ENCODE results near the gene MLPH.

The MLPH gene

GRCh38 chr2:237445611-237446337, 41.3 kb upstream of the MLPH start:
- no peak for DNase-seq (ENCODE audit: low read depth in 1 of 2, low spot score in 1 of 2)
- H3K27me3 ChIP-seq (ENCODE audit: insufficient read depth, poor library complexity, severe bottlenecking), result no peaks in the 10 kb centered on the region
- no peak overlapping the region for H3K27ac ChIP-seq (replicated peaks)
- TF ChIP-seq POLR2AphosphoS5 (IDR thresholded peaks at IDR 0.05; ENCODE audit: low read depth) (no peak), REST (IDR thresholded peaks at IDR 0.05; ENCODE audit: insufficient replicate concordance, low read depth) (no peak), SPI1 (IDR thresholded peaks at IDR 0.05; ENCODE audit: borderline replicate concordance, low read depth) (no peak), GABPA (IDR thresholded peaks at IDR 0.05; ENCODE audit: low read depth) (no peak), CTCF (IDR thresholded peaks at IDR 0.05; ENCODE audit: insufficient read depth, low read length) (no peak)
- H3K4me3 ChIP-seq (replicated peaks; ENCODE audit: insufficient read depth, low read length), result no peak overlapping the region

DNA sequence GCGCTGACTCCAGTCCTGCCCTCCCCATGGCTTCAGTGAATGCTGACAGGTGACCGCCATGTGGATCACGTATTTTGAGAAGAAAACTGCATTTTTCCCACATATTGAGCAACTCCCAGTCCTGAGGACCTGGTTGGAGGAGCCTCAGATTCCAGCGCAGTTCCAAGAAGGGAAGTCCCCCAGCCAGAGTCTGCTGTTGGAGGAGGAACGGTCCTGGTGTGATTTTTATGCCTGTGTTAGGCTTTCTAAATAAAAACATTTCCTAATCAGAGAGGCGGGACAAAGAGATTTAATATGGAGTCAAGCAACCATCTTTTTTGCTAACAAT, 40.7 kb upstream of the MLPH start:
- Histone ChIP-seq H3K27me3 (ENCODE audit: insufficient read depth, poor library complexity, severe bottlenecking) (no peaks in the 10 kb centered on the region), H3K27ac (replicated peaks) (no peak overlapping the region), H3K4me3 (replicated peaks; ENCODE audit: insufficient read depth, low read length) (no peak overlapping the region)
- no peak for DNase-seq (ENCODE audit: low read depth in 1 of 2, low spot score in 1 of 2)
- no peak for TF ChIP-seq POLR2AphosphoS5 (IDR thresholded peaks at IDR 0.05; ENCODE audit: low read depth)
- no peak for TF ChIP-seq REST (IDR thresholded peaks at IDR 0.05; ENCODE audit: insufficient replicate concordance, low read depth)
- TF ChIP-seq SPI1 (IDR thresholded peaks at IDR 0.05; ENCODE audit: borderline replicate concordance, low read depth), result no peak

GRCh38 chr2:237447496-237447895, 39.6 kb upstream of the MLPH start:
- no peak overlapping the region for H3K27ac ChIP-seq (replicated peaks)

More at GRCh38 chr2:237447496-237447895, 39.6 kb upstream of the MLPH start:
- TF ChIP-seq GABPA (IDR thresholded peaks at IDR 0.05; ENCODE audit: low read depth) (no peak), POLR2AphosphoS5 (IDR thresholded peaks at IDR 0.05; ENCODE audit: low read depth) (no peak), REST (IDR thresholded peaks at IDR 0.05; ENCODE audit: insufficient replicate concordance, low read depth) (no peak), SPI1 (IDR thresholded peaks at IDR 0.05; ENCODE audit: borderline replicate concordance, low read depth) (no peak), CTCF (IDR thresholded peaks at IDR 0.05; ENCODE audit: insufficient read depth, low read length) (no peak)
- Histone ChIP-seq H3K4me3 (replicated peaks; ENCODE audit: insufficient read depth, low read length) (no peak overlapping the region), H3K27me3 (ENCODE audit: insufficient read depth, poor library complexity, severe bottlenecking) (no peaks in the 10 kb centered on the region)
- no peak for DNase-seq (ENCODE audit: low read depth in 1 of 2, low spot score in 1 of 2)

All from HL-60 (cell line).